ENCODE results near the gene LGI1.

LGI1 gene

GRCh38 chr10:93812659-93813338 lies 55.1 kb downstream of the LGI1 start:
- Histone ChIP-seq H3K9me3 (ENCODE audit: low read length) (no peaks in the 10 kb centered on the region), H3K27ac (ENCODE audit: low read depth, low read length, poor library complexity, severe bottlenecking) (no peak overlapping the region)
- TF ChIP-seq EZH2 (IDR thresholded peaks at IDR 0.05; ENCODE audit: borderline replicate concordance, low read length) (no peak), CTCF (IDR thresholded peaks at IDR 0.05; ENCODE audit: low read length) (no peak)

GRCh38 chr10:93813507-93814465 lies 56.0 kb downstream of the LGI1 start:
- H2AFZ ChIP-seq (ENCODE audit: low read length), result no peak overlapping the region

More at GRCh38 chr10:93812659-93813338, 55.1 kb downstream of the LGI1 start:
- no peak overlapping the region for H3K4me2 ChIP-seq (ENCODE audit: low read length)
- H3K4me1 ChIP-seq (ENCODE audit: insufficient read depth, low read length, severe bottlenecking), result no peaks in the 10 kb centered on the region
- no peak overlapping the region for H3K4me3 ChIP-seq (ENCODE audit: low read depth, low read length, poor library complexity, severe bottlenecking)
- no peaks in the 10 kb centered on the region for H4K20me1 ChIP-seq (ENCODE audit: insufficient read depth, low read length)
- H3K36me3 ChIP-seq (ENCODE audit: insufficient read depth, low read length), result no peaks in the 10 kb centered on the region
- no peaks in the 10 kb centered on the region for H3F3A ChIP-seq (ENCODE audit: insufficient read depth, low read length)
- H2AFZ ChIP-seq (ENCODE audit: low read length), result no peak overlapping the region
- no peaks in the 10 kb centered on the region for H3K79me2 ChIP-seq (ENCODE audit: insufficient read depth, low read length)
- no peak overlapping the region for H3K9ac ChIP-seq (ENCODE audit: low read length)
- H3K27me3 ChIP-seq (ENCODE audit: insufficient read depth, low read length), result no peaks in the 10 kb centered on the region
- H3K9me2 ChIP-seq (ENCODE audit: low read depth, low read length), result no peaks in the 10 kb centered on the region

More at GRCh38 chr10:93813507-93814465, 56.0 kb downstream of the LGI1 start:
- Histone ChIP-seq H3K27ac (ENCODE audit: low read depth, low read length, poor library complexity, severe bottlenecking) (no peak overlapping the region), H3K9me3 (ENCODE audit: low read length) (no peaks in the 10 kb centered on the region), H3K79me2 (ENCODE audit: insufficient read depth, low read length) (no peaks in the 10 kb centered on the region), H3K4me1 (ENCODE audit: insufficient read depth, low read length, severe bottlenecking) (no peaks in the 10 kb centered on the region), H3K36me3 (ENCODE audit: insufficient read depth, low read length) (no peaks in the 10 kb centered on the region), H3K9me2 (ENCODE audit: low read depth, low read length) (no peaks in the 10 kb centered on the region), H3K9ac (ENCODE audit: low read length) (no peak overlapping the region), H3K4me2 (ENCODE audit: low read length) (no peak overlapping the region), H3F3A (ENCODE audit: insufficient read depth, low read length) (no peaks in the 10 kb centered on the region), H4K20me1 (ENCODE audit: insufficient read depth, low read length) (no peaks in the 10 kb centered on the region), H3K4me3 (ENCODE audit: low read depth, low read length, poor library complexity, severe bottlenecking) (no peak overlapping the region), H3K27me3 (ENCODE audit: insufficient read depth, low read length) (no peaks in the 10 kb centered on the region)
- TF ChIP-seq EZH2 (IDR thresholded peaks at IDR 0.05; ENCODE audit: borderline replicate concordance, low read length) (no peak), CTCF (IDR thresholded peaks at IDR 0.05; ENCODE audit: low read length) (peak; percentile 48)
